IPS-18a (cell line): ENCODE measurements around the gene TBCA.

Experiments used
- H3K27ac ChIP-seq: one replicate; pipeline ENCODE4 v1.5.1; 2013; ENCODE audit warnings: low read length
- H3K27me3 ChIP-seq: one replicate; pipeline ENCODE4 v1.6.1; 2013; ENCODE audit warnings: mild to moderate bottlenecking, low read length; ENCODE audit not compliant: control insufficient read depth, insufficient read depth
- H3K36me3 ChIP-seq: one replicate; pipeline ENCODE4 v1.6.1; 2013; ENCODE audit warnings: low read depth, low read length; ENCODE audit not compliant: control insufficient read depth
- H3K4me1 ChIP-seq: one replicate; pipeline ENCODE4 v1.6.1; 2013; ENCODE audit warnings: low read depth, low read length; ENCODE audit not compliant: control insufficient read depth
- H3K4me3 ChIP-seq: one replicate; pipeline ENCODE4 v1.5.1; 2013; ENCODE audit warnings: low read length
- H3K9ac ChIP-seq: one replicate; pipeline ENCODE4 v1.6.1; 2013; ENCODE audit warnings: mild to moderate bottlenecking, low read length, moderate library complexity
- H3K9me3 ChIP-seq: one replicate; pipeline ENCODE4 v1.6.1; 2013; ENCODE audit warnings: low read depth, low read length; ENCODE audit not compliant: control insufficient read depth

The TBCA gene

DNA sequence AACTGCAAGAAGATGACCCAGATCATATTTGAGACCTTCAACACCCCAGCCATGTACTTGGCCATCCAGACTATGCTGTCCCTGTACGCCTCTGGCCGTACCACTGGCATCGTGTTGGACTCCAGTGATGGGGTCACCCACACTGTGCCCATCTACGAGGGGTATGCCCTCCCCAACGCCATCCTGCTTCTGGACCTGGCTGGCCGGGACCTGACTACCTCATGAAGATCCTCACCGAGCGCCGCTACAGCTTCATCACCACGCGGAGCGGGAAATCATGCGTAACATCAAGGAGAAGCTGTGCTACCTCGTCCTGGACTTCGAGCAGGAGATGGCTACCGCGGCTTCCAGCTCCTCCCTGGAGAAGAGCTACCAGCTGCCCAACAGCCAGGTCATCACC is 9.1 kb upstream of the TBCA start:
- Histone ChIP-seq H3K4me1 (no peaks in the 10 kb centered on the region), H3K27ac (no peak overlapping the region), H3K36me3 (no peaks in the 10 kb centered on the region), H3K9ac (no peak overlapping the region), H3K9me3 (no peaks in the 10 kb centered on the region), H3K27me3 (no peaks in the 10 kb centered on the region), H3K4me3 (no peak overlapping the region)

- H3K36me3 ChIP-seq = no peaks in the 10 kb centered on the region
- H3K27me3 ChIP-seq = no peaks in the 10 kb centered on the region
- no peaks in the 10 kb centered on the region for H3K9me3 ChIP-seq
- no peak overlapping the region for H3K9ac ChIP-seq
- H3K4me1 ChIP-seq = no peaks in the 10 kb centered on the region
- no peak overlapping the region for H3K4me3 ChIP-seq
- no peak overlapping the region for H3K27ac ChIP-seq
These were observed 8.6 kb upstream of the TBCA start for GRCh38 chr5:77784735-77785134.

DNA sequence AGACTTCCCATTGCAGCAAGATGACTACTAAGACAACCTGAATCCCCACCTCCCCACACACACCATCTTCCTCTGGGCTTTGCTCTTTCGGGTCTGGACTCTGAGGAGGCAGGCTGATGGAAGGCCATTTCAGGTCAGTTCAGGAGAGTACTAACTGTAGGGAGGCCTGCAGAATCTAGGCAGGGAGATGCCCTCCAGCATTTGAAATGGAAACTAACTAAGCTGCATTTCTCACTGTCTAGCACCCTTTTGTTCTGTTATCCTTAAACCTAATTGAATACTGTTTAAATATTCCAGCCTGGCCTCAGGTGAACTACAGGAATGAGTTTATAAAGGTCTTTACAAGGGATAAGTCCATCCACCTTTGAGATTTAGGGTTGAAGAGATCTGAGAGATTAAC is 4.9 kb upstream of the TBCA start:
- Histone ChIP-seq H3K9ac (no peak overlapping the region), H3K4me1 (peaks cover 3% of the 10 kb centered on the region), H3K27me3 (peaks cover 7% of the 10 kb centered on the region), H3K27ac (no peak overlapping the region), H3K4me3 (no peak overlapping the region), H3K36me3 (no peaks in the 10 kb centered on the region), H3K9me3 (no peaks in the 10 kb centered on the region)

GRCh38 chr5:77778881-77779438 is 2.8 kb upstream of the TBCA start:
- Histone ChIP-seq H3K27ac (no peak overlapping the region), H3K9ac (no peak overlapping the region), H3K9me3 (no peaks in the 10 kb centered on the region), H3K27me3 (peaks cover 7% of the 10 kb centered on the region), H3K4me1 (peaks cover 11% of the 10 kb centered on the region), H3K36me3 (no peaks in the 10 kb centered on the region), H3K4me3 (no peak overlapping the region)

DNA sequence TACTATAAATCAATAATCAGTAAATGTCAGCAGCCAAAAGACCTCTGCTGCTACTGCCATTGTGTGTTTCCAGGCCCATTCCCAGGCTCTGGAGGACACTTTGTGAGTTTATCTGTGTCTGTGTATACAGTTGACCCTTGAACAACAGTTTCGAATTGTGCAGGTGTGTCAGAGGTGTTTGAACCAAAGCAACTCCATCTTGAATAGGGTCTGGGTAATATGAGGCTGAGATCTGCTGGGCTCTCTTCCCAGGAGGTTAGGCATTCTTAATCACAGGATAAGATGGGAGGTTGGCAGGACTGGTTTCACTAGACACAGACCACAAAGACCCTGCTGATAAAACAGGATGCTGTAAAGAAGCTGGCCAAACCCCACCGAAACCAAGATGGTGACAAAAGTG is 2.3 kb upstream of the TBCA start:
- H3K9ac ChIP-seq = no peak overlapping the region

DNA sequence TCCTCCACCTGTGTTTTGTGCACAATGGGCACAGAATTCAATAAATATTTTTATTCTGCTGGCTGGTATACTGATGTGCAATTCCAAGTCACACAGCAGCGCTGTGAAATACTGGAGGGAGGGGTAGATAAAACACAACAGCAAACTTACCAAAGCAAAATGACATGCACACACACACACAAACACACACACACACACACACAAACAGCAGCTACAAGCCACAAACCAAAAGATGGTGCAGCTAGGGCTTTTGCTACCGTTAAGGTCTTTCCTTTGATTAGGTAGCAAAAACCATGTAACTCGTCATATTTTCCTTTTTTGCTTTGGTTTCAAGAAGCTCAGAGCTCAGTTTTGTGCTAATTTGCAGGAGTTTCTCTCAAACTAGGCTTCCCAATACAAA is 1.8 kb upstream of the TBCA start:
- Histone ChIP-seq H3K4me3 (no peak overlapping the region), H3K9me3 (no peaks in the 10 kb centered on the region), H3K27ac (no peak overlapping the region), H3K9ac (no peak overlapping the region), H3K36me3 (peaks cover 6% of the 10 kb centered on the region), H3K4me1 (peaks cover 20% of the 10 kb centered on the region), H3K27me3 (peaks cover 7% of the 10 kb centered on the region)

More for the DNA sequence above, 2.3 kb upstream of the TBCA start:
- Histone ChIP-seq H3K27ac (no peak overlapping the region), H3K4me1 (peaks cover 15% of the 10 kb centered on the region), H3K9me3 (no peaks in the 10 kb centered on the region), H3K4me3 (no peak overlapping the region), H3K36me3 (peaks cover under 1% of the 10 kb centered on the region), H3K27me3 (peaks cover 7% of the 10 kb centered on the region)

GRCh38 chr5:77777281-77777892 is 1.2 kb upstream of the TBCA start:
- Histone ChIP-seq H3K4me3 (no peak overlapping the region), H3K9me3 (no peaks in the 10 kb centered on the region), H3K27ac (no peak overlapping the region), H3K27me3 (peaks cover 7% of the 10 kb centered on the region), H3K9ac (no peak overlapping the region), H3K4me1 (peaks cover 25% of the 10 kb centered on the region), H3K36me3 (peaks cover 6% of the 10 kb centered on the region)

DNA sequence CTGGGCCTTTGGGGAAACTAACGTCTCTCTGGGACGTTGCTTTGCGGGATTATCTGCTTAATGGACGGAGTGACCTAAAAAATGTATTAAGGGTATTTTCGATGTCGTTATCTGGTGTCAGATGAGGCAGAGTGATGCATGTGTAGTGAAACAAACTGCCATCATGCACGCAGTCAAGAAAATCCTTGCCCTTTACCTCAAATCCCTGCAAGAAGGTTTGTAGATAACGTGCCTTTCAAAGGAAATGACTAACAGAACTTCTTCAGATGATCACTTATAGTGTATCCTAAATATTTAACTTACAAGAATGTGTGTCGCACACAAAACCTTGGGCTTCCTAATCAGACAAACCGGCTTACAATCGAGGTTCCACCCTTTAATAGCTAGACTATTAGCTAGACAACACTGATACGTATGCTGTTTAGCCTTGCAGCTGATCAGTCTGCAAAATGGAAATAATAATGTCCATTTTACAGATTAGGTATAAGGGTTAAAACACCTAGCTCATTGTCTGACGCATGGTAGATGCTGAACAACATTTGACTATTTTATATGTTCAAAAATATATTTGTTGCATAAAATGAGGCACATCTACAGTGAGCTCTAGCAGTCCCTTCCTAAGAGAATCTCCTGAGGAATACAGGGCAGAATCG is 541 bp upstream of the TBCA start:
- Histone ChIP-seq H3K9me3 (no peaks in the 10 kb centered on the region), H3K36me3 (peaks cover 8% of the 10 kb centered on the region), H3K27ac (no peak overlapping the region), H3K27me3 (peaks cover 7% of the 10 kb centered on the region), H3K4me3 (peak overlapping the region; percentile 87), H3K4me1 (peaks cover 28% of the 10 kb centered on the region), H3K9ac (peak overlapping the region; percentile 91)

GRCh38 chr5:77774981-77775789 is 954 bp downstream of the TBCA start:
- peaks cover 7% of the 10 kb centered on the region for H3K27me3 ChIP-seq
- peak overlapping the region; percentile 91 for H3K9ac ChIP-seq
- H3K9me3 ChIP-seq = no peaks in the 10 kb centered on the region
- H3K27ac ChIP-seq = peak overlapping the region; percentile 55
- H3K4me3 ChIP-seq = peak overlapping the region; percentile 87
- peaks cover 38% of the 10 kb centered on the region for H3K4me1 ChIP-seq
- H3K36me3 ChIP-seq = peaks cover 14% of the 10 kb centered on the region

DNA sequence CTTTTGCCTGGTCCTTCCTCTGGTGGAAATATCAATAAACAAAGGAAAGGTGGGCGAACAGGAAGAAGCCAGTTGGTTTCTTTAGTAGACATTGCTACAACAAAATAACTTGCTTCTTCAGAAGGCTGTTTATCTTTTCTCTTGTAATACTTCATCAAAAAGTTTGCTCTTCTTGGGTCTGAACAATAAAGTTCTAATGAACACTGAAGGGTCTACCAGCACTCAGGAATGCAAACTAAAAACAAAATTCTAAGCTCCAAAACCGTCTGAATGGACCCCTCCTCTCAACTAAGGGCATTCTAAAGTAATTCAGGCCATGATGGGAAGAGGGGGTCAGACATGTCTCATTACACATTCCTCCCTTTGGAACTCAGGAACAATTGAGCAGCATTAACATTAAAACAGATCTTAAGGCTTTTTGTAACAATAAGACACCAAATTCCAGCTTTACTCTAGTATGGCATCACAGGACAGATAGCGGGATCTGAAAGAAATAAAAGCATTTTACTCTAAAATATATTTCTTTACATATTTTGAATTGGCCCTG is 2.3 kb downstream of the TBCA start:
- peaks cover 17% of the 10 kb centered on the region for H3K36me3 ChIP-seq
- H3K4me3 ChIP-seq = peak overlapping the region; percentile 87
- peaks cover 38% of the 10 kb centered on the region for H3K4me1 ChIP-seq
- no peak overlapping the region for H3K27ac ChIP-seq
- H3K9ac ChIP-seq = peak overlapping the region; percentile 91
- no peaks in the 10 kb centered on the region for H3K9me3 ChIP-seq
- H3K27me3 ChIP-seq = peaks cover 7% of the 10 kb centered on the region

DNA sequence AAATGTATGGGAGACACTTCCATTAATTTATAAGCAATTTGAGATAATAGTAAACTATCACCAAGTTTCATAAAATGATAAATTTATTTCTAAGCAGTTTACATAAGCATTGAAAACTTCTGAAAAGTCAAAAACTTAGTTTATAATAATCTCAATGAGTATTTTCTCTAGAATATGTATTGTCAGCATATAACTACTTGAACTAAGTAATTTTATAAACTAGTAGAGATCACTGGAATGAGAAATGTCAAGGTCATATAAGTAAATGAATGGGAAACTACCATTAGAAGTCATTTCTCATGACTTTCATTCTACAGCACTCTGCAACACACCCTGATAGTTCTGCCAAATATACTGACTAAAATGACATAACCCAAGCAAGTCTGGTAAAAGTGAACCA is 3.4 kb downstream of the TBCA start:
- H3K36me3 ChIP-seq = peaks cover 17% of the 10 kb centered on the region
- H3K9ac ChIP-seq = no peak overlapping the region
- no peak overlapping the region for H3K27ac ChIP-seq
- H3K27me3 ChIP-seq = peaks cover 7% of the 10 kb centered on the region
- H3K9me3 ChIP-seq = no peaks in the 10 kb centered on the region
- peaks cover 38% of the 10 kb centered on the region for H3K4me1 ChIP-seq
- peak overlapping the region; percentile 87 for H3K4me3 ChIP-seq
